Measurements from ENCODE around the gene CBFA2T3.
A peak's percentile ranks its signal among the peaks of the same experiment; 100 is the strongest.

Gene CBFA2T3

DNA sequence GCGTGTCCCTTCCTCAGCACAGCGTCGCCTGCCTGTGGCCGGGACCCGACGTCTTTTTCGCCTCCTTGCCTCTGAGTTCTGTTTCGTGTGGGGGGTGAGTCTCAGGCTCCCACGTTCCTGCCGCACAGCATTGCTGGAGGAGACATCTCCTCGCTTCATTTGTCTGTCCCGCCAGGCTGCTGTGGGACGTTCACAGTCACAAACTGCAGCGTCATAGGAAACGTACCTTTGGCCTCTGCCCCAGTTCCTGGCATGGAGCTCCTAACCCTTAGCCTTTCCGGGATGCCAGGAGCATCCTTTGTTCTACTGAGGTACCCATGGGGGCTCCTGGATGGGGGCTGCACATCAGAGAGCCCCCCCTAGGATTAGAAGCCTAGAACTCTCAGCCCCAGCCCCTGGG is 18.2 kb upstream of the CBFA2T3 start:
- no peak for DNase-seq

DNA sequence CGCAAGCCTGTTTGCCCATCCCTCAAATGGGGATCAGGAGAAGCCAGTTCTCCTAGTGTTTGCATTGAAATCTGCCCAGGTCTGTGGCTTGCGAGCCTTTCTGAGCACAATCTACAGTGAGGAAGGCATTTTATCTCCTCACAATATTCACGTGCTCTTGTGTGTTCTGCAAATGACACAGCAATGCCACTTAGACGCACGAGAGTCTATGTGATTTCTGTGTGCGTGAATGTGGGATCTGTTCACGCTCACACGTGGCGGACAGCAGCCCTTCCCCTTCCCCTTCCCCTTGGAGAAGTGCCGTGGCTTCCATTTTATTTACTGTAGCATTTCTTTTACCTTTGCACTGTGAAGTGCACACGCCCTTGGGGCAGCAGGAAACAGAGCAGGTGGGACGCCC is 17.7 kb upstream of the CBFA2T3 start:
- DNase-seq, result no peak

DNA sequence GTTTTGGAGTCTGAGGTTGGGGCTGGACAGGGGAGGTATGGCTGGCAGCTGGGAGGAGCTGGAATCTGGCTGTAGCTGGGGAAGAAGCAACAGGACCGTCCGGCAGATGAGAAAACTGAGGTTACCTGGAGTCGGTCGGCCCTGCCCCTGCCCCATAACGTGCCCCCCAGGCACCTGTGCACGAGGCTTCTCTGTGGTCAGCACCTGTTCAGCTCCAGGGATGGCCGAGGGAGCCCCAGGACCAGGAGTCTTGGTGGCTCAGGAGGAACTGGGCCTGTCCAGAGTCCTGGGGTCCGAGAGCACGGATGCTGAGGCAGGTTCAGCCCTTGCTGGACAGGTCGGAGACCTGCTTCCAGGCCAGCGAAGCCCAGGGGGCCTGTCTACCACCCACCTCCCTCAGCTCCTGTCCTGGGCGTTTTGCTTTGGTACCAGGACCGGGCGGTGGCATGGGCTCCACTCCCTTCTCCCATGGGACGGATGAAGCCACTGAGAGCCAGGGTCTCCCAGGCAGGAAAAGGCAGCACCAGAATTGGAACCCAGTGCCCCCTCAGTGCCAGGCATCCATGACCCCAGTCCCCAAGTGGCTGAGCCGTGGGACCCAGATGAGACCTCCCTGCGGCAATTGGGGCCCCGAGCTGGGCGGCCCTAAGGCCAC is 17.1 kb upstream of the CBFA2T3 start:
- no peak for DNase-seq

DNA sequence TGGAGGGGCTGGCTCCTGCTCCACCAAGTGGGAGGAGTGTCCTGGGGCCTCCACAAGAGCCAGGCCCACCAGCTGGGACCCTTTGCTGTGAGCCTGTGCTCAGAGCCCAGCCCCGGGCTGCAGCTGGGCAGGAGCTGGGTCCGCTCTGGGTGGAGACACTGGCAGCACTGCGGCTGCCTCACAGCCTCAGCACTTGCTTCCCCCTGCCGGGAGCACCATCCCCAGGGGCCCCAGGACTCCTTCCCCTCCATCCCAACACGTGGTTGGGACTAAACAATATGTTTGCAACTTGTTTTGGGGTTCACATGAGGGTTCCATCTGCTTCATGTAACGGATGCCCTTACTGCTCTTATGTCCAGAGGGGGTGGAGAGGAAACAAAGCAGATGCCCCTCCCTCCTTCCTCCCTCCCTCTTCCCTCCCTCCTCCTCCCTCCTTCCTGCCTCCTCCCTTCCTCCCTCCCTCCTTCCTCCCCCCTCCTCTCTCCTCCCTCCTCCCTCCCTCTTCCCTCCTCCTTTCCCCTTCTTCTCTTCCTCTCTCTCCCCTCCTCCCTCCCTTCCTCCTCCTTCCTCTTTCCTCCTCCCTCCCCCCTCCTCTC is 16.3 kb upstream of the CBFA2T3 start:
- DNase-seq, result no peak

DNA sequence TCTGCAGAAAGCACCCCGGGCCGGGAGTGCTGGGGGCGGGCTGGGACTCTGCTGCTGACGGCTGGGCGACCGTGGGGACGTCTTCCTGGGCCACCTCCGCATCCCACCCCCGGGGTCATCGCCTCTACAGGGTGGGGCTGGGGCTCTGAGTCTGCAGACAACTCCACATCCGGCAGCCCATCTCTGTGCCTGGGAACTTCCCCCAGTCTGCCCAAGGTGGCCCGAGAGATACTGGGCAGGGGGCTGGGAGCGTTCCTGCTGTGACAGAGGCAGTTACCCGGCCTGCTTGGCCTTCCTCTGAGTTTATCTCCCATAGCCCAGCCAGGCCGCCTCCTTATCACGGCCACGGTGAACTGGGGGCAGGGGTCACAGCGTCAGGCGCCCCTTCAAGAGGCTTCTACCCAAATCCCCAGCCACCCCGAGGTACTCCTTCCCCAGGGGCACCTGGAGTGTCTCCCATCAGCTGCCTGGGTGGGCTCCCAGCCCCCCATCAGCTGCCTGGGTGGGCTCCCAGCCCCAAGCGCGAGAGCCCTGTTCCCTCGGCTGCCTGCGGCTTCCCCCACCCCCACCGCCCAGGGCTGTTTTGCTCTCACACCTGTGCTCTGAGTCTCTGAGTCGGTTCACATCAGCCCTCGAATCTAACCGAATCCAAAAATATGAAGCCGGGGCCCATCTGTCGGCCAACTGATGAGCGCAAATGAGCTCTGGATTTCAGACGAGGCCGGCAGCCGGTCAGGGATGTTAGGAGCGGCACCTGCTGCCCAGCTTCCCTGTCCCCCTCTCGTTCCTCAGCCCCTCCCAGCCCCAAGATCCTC is 15.6 kb upstream of the CBFA2T3 start:
- DNase-seq, result no peak

DNA sequence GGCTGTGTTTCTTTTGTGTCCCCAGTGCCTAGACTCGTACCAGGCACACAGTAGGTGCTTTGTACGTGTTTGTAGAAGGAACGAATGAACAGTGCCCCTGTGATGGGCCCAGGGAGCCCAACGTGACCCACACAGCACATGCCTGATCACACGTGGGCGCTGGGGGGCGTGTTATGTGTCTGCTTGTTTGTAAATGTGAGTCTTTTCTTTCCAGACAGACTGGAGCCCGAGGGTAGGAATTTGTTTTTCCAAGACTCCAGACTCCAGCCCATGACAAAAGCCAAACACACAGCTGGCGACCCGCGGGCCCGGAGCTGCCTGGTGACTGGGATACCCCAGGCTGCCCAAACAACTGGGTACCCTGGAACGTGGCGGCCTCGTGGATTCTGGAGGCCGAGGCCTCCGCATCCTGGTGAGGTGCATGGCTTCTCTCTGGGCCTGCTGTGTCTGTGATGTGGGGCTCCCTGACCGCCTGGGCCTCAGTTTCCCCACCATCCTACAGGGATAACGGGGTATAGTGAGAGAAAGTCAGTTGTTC is 14.9 kb upstream of the CBFA2T3 start:
- DNase-seq, result no peak

DNA sequence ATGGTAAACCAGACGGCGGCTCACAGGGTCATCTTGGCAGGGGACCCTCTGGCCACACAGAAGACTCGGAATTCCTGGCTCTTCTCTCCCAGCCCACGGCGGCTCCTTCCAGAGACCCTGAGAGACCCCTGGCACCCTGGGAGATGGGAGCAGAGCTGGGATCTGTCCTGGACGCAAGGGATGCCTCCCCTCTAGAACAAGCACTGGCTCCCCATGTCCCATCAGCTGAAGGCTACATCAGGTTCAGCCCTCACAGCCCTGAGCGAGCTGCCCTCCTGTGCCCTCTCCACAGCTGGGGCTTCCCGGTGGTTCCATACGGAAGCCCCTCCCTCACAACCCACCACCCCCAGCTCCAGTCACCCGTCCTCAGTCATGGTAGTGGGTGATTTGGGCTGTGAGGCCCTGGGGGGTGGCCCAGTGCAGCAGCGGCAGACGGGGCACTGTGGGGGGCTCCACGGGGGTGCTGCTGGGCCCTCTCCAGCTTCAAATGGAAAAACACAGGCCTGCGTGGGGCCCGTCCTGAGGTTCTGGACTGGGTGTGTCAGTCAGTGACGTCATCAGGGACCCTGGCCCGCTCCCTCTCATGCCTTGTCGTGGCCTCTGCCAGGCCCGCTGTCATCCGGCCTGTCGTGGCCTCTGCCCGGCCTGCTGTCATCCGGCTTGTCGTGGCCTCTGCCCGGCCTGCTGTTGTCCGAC is 13.0 kb upstream of the CBFA2T3 start:
- DNase-seq, result no peak

DNA sequence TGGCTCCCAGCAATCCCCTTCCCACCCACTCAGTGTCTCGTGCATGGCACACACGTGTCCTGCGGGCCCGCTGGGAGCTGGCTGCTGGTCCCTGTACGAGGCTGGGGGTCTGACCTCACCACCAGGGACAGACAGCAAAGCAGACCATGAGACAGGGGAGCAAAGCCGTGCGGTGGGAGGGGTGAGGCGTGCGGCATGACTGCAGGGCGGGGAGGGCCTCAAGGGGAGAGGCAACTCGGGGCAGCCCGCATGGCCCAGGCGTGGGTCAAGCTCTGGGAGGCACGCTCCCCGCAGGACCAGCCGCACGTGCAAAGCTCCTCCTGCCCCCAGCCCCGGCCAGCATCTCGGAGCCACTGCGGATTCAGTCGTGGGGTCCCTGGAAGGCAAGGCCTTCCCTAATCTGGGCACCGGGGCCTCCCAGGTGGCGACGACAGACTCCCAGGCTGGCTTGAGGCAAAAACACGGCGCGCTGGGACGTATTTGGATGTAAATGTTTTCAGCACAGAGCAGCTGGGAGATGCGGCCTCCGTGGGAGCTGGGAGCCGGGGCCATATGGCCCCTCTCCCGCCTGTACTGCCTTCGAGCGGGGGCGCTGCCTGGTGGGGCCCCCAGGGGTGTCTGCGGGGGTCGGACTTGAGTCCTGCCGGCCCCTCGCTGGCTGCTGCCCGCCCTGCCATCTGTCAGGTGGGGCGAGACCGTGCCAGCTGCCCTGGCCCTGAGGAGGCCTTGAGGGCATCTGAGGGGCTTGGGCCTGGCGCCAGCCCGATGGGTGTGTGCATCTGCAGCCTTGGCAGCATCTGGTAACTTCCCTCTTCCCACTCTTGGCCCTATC is 12.2 kb upstream of the CBFA2T3 start:
- DNase-seq, result peak; percentile 64

DNA sequence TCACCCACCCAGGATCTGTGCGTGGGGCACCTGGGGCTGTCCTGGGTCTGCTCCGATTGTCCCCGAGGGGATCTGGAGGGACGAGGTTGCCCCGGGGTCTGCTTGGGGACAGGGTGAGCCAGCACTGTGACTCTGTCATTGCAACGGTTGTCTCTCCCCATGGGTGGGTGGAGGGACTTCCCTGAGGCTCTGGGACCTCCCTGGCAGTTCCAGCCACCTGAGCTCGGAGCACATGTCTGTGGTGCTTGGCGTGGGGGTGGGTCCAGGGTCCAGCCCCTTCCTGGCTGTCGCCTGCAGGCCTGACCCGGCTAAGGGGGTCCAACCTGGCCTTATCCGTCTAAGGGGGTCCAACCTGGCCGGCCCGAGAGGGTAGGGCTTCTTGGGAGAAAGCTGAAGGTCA is 8.5 kb upstream of the CBFA2T3 start:
- no peak for DNase-seq

DNA sequence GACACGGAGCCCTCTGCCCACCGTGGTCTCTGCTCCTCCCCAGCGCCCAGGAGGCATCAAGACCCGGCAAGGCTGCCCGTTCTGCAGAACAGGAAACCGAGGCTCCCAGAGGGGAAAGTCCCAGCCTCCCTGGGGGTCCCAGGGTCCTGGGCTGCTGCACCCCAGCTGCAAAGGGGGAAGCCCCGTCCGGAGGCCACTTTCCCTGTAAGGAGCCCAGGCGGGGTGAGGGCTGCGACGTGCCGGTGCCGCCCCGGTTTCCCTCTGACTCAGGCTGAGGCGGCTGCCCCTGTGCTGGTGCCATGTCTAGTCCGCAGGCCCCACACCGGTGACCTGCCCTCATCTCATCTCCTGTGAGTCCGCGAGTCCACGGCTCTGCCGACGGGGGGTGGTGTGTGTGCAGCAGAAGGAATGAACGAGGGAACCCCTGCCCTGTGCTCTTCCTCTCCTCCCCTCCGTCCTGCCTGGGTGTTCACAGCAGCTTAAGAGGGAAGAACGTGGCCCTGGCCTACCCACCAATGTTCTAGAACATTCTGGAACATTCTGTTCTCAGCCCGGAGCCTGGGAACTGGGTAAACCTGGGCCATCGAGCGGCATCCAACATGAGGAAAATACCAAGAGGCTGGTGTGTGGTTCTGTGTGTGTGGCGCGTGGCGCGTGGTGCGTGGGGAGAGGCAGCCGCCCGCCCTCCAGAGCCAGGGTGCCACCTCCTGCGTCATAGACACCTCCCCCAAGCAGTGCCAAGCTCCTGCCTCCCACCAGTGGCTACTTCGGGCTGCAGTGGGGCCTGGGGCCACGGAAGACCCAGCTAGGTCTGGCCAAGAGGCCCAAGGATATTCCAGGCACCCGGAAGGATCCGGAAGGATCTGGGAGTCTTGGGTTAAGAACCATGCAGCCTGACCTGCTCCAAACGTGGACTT is 7.0 kb upstream of the CBFA2T3 start:
- DNase-seq, result no peak

DNA sequence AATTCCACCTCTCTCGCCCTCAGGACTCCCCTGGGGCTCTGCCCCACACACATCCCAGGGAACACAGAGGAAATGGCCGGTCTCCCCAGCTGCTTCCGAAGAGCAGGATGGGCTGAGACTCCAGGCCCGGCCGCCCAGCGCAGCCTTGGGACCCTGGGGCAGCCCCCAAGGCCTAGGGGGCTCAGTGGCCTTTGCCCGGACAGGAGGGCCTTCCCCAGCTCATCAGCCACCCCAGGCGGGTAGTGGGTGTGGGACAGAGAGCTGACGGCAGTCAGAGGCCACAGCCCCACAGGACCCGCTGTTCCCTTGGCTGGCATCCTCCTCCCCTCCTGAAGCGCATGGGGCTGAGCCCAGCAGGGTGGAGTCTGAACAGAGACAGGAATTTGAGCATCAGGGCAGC is 6.2 kb upstream of the CBFA2T3 start:
- DNase-seq, result no peak

DNA sequence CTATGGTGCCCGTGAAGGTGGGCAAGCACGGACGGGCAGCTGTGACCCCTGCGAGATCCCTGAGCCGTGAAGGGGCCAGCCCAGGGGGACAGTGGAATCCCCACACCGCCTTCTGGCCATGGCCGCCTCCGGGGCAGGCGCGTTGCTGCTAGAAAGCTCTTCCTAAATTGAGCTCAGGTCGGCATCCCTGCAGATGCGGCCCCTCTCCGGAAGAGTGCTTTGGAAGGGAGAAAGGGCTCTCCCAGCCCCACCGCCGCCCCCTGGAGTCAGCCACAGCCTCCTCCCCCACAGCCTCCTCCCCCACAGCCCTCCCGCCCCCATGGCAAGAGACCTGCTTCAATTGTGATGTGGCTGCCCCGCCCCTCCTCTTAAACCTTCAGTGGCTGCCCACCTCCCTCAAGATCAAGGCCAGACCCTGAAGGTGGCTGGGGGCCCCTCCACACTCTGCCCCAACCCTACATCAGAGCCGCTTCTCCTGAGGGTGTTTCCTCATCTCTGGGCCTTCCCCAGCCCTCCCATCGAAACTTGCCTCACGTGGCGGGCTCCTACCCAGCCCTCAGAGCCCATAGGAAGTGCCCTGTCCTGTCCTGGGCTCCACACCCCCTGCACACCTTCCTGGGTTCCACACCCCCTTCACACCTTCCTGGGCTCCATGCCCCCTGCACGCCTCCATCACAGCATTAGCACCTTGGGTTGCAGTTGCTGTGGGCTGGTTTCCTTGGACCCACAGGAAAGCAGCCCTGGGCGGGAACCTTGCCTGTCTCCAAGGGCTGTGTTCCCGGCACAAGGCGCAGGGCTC is 5.5 kb upstream of the CBFA2T3 start:
- DNase-seq, result no peak

DNA sequence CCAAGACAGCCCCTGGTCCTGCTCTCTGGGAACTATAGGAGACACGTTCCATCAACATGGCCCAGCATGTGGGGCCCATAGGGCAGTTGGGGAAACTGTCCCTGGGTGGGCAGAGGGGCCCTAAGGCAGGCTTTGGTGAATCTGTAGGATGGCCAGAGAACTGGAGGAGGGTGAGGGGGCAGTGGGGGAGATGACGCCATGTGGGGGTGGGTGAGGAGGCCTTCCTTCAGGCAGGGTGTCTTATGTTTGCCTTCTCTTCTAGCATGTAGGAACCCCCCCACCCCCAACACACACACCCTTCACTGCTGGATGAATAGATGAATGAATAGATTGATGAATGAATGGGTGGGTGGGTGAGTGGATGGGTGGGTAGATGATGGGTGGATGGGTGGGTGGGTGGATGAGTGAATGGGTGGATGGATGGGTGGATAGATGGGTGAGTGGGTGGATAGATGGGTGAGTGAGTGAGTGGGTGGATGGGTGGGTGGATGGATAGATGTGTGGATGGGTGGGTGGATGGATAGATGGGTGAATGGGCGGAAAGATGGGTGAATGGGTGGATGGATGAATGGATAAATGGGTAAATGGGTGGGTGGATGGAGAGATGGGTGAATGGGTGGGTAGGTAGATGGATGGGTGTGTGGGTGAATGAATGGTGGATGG is 2.5 kb upstream of the CBFA2T3 start:
- DNase-seq, result no peak

DNA sequence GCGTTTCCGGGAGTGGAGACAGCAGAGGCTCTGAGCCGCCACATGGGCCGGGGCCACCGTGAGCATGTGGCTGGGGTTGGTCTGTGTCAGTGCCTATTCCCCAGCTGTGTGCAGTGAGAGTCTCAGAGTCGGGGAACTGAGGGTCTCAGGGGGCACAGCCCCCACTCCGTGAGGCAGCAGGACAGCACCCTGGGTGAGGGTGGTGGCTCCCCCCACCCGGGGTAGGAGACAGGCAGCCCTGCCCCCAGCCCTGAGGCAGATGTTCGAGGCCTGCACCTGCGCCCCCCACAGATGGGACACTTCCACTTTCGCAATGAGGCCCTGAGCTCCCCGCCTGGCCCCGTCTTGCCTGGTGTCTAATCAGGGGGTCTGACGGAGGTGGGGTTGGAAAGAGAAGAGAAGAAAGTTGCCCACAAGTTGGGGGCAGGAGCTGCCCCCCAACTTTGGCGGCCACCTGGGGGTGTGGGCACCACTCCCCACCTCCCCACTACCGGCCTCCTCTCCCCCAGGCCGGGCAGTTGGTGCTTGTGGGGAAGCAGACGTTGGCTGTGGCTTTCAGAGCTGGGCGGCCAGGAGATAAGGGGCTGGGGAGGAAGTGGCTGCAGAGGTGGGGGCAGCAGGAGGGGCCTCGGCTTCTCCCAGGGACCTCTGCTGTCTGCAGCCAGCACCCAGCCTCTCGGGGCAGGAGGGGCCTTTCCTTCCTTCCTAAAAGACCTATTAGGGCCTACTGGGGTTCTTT is 1.8 kb upstream of the CBFA2T3 start:
- DNase-seq, result no peak

DNA sequence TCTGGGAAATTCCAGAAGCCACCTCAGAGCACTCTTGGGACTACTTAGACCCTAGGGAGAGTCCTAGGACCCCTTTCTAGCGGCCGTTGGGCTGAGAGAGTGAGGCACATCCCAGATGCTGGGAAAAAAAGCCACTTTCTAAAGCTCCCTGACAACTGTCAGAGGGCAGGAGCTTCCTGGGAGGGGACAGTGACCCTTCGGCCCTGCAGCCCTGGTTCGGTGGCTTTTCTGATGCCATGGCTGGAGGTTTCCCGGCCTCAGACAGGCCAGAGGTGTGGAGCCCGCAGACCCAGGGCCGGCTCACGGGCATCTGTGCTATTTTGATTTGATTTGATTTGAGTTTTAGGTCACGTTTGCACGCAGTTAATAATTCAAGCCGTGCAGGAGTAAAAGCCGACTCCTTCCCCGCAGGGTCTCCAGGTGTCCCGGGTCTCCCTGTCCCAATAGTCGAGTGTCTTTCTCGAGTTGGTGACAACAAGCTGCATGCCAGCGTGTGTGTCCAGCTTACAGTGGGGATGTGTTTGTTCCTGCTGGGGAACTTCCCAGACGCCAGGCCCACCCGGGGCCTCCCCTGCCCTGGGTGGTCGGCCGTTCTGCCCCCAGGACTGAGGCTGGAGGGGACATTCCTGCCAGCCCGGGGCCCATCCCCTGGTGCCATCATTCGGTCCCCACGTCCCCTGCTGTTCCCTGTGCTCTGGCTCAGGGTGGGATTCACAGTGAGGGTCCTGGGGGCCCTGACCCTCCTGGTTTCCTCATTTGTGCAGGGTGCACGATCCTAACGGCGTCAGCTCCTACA is 1.0 kb upstream of the CBFA2T3 start:
- DNase-seq, result no peak

DNA sequence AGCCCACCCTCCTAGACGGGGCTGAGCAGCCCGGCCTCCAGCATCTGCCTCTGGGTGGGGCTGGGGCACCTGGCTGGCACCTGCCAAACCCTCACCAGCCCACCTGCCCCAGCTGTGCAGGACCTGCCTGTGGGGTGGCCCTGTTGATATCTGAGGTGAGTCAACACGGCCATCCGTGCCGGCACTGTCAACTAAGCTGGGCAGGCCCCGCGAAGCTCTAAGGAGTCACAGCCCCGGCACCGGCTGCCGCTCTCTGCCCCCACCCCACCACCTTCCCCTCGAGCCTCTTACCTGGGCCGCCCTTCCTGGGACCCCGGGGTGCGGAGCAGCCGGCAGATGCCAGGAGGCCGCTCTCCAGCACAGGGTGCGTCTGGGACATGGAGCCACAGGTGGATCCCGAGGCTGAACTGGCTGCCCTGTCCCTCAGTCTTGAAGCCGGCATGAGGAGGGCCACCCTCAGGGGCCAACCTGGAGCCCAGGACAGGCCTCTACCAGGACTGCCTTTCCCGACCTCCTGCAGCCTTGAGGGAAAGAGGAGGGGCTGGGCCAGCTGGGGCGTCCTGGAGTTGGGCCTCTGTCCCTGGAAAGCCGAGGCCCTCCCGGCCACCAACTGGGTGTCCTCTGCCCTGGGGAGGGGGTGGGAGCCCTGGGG is 515 bp downstream of the CBFA2T3 start:
- DNase-seq, result no peak

DNA sequence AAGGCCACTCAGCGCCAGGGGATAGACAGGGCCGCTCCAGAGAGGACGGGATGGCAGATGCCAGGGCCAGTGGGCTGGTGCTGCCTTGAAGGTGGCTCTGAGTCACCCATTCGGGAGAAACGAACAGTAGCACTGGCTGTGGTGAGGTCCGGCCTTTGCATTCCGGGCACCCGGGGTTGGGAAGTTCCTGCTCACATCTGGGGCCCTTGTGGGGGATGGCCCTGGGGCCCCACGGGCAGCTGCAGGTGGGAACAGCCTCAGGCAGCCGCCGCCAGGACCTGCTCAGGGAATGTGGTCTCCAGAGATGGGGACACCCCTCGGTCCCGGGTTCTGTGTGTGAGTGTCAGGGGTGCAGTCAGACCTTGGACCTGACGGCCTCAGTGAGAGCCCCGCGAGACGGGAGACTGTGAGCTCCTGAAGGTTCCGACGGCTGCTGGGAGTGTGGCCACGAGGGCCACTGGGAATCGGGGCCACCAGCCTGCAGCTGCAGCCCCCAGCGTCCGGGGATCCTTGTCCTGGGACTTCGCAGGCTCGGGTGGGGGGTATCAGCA is 1.4 kb downstream of the CBFA2T3 start:
- DNase-seq, result no peak

DNA sequence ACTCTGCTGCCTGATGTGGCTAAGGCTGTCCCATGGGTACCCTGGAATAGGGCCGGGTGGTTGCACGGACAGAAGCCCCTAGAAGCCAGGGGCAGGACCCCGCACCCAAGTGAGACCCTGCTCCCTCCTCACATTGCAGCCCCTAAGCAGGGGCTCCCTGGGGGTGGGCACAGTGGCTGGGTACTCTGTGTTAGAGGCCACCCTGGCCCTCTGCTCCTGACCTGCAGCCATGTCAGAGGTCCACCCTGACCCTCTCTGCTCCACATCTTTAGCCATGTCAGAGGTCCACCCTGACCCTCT is 2.1 kb downstream of the CBFA2T3 start:
- no peak for DNase-seq
